Right hindlimb (tissue), 1 donor: Measurements from ENCODE around the gene RNF11.

Experiments
- DNase-seq: peaks from one replicate; pipeline ENCODE4 v3.0.0-alpha.2; 2018

Gene RNF11

DNA sequence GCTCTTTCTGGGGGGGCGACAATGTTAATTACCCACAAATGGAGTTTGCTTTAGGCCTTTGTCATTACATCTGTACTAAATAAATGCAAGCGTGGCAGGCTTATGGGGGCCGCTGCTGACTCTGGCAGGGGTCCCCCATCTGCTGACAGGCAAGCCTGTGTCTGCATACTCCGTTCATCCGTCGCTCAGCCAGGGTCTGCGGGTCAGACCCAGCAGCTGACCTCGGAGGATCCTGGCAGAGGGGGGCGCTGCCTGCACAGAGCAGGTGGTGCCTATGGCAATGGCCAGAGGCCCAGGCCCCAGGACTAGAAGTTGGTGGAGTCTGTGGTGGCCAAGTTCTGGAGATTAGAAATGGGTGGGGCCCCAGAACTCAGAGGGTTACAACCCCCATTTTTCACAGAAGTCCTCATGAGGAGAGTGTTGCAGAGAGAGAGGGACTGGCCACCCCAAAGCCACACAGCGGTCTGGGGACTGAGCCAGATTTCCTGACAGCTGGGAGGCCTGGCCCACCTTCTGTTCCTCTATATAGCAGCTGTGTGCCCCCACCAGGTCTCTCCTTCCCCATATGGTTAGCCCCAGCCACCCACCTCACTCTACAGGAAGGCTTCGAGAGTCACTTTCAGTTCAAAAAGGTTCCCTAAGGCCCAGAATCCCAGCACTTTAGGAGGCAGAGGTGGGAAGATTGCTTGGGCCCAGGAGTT lies 63.3 kb downstream of the RNF11 start:
- DNase-seq: no peak

DNA sequence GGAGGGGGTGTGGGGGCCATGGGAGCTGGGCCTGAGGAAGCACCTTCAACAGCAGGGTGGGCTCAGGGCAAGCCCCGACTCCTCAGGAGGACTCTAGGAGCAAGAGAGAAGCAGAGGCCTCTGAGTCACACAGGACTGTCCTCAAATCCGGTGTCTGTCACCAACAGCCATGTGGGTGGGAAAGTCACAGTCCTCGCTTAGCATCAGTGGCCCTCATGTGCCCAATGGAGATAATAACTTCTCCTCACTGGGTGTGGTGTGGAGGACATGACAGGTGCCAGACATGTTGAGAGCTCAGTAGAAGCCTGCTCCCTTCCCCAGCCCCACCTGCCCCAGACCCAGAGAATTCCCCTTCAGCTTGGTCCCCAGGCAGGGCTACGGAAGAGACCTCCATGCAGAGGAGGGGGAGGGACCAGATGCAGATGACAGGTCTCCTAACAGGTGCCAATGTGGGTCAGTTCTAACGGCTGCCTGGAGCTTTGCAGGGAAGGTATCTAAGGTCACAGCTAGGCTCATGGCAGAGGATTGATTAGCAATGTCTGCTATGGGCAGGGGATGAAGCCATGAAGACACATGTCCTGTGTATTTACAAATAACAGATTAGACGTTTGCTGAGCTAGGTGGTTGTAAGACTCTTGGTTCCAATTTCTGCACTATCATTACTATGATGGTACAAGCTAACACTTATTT lies 64.1 kb downstream of the RNF11 start:
- DNase-seq: no peak

DNA sequence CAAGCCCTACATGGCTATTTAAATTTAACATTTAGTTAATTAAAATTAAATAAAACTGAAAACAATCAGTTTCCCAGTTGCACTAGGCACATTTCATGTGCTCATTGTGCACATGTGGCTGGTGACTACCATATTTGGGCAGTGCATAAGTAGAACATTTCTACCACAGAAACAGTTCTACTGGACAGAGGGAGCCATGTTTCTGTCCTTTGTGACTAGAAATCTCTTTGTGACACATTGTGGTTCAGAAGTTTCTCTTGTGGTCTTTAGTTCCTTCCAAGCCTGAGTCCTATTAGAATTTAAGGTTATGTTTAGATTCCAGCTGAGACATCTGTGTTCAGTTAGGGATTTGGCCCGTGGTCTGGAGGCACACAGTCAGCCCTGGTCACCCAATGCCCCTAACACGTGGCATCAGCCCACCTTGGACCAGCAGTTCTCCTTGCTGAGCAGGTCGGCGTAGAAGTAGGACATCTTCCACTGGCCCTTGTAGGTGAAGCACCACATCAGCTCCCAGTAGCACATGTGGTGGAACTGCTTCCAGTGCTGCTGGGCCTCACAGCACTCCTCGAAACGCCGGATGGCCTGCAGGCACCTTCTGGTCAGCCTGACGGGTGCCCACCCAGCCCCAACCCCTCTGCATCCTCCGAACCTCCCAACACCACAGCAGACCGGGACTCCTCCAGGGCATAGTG lies 65.2 kb downstream of the RNF11 start:
- DNase-seq: no peak

DNA sequence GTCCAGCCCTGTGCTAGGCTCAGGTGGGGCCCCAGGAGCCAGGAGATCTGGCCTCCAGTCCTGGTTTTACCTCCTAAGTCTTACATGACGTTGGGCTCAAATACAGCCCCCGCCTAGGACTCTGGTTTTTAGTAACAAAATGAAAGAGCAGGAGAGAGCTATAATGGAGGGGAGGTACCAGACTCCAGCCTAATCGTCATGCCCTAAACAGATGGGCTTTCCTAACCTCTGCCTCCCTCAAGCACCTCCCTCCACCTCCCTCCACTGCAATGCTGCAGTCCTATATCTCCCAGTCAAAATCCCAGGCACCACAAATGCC lies 65.7 kb downstream of the RNF11 start:
- DNase-seq: no peak

DNA sequence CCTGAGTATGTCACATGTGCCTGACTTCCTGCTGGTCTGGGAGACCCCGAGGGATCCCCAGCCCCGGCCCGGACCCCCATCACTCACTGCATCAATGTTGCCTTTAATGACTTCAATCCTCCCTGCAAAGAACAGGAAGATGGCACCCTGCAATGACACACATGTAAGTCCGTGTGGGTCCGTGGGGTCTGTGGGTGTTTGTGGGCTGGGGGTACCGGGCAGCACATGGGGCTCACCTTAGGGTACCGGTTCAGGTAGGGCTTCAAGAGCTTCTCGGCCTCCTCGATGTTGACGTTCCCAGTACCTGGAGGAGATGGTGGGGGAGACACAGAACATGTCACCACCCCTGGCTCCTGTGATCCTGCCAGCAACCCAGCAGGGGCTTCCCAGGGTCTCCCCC lies 66.2 kb downstream of the RNF11 start:
- no peak for DNase-seq

DNA sequence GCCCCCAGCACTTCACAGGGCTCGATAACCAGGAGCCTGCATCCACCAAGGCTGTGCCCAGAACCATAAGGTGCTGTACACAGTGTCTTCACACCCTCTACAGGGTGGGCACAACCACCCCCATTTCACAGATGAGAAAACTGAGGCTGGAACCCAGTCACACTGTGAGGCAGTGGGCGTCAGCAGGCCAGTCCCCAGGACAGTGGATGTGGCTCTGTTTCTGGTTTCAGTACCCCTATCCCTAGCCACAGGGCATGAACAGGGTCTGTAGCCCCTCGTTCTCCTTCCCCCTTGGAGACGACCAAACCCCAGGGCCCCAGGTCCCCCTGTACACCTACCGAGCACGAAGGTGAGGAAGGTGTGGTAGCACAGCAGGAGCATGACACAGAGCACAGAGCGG lies 66.7 kb downstream of the RNF11 start:
- DNase-seq: no peak

DNA sequence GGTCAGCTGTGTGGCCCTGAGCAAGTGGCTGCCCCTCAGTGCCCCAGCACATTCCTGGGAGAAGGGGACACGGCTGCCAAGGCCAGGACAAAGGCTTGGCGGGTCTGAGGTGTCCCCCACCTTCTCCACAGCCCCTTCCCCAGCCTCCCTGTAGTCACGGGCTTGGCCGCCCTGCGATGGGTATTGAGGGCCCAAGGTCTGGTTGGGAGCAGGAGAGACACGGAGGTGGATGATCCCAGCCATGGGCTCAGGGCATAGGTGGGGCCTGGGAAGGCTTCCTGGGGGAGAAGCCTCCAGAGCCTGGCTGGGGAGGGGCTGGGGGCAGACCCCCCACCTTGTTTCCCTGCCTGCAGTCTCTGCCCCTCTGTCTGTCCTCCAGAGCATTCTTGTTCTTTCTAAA lies 67.2 kb downstream of the RNF11 start:
- DNase-seq: no peak

DNA sequence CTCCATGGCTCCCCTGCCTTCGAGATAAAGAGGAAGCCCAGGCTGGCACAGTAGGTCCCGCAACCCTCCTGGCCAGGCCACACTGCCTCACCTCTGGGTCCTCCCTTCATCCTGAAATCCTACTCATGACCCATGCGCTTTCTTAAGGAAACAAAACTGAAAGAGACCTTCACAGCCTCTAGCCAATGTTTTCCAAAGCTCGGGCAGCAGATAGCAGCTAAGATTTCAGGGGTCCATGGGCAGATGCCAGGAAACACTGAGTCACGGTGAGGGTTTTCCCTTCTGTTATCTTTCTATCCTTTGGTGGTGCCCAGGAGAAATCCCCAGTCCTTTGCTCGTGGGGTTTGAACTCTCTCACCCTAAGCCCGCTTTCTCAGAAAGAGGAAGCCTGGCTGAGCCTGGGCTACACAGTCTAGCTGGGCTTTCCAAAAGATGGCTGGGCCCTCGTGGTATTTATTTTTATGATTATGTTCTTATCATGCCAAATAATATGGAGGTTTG lies 67.7 kb downstream of the RNF11 start:
- DNase-seq: no peak

DNA sequence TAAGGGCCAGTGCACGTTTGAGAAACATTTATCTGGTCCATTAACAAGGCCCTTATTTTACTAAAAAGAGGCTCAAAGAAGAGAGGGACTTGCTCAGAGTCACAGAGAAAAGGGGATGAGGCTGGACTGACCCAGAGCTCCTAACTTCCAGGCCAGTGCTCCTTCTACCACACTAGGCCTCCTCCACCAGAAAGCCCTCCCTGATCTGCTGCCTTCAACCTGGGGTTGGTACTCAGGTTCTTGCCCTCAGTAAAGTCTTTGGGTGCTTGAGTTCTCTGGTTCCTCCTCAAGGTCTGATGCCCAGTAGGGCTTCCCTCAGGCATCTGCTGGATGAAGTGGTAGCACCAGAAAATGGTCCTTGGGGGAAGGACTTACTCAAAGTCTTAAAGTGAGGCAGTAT lies 68.3 kb downstream of the RNF11 start:
- no peak for DNase-seq

DNA sequence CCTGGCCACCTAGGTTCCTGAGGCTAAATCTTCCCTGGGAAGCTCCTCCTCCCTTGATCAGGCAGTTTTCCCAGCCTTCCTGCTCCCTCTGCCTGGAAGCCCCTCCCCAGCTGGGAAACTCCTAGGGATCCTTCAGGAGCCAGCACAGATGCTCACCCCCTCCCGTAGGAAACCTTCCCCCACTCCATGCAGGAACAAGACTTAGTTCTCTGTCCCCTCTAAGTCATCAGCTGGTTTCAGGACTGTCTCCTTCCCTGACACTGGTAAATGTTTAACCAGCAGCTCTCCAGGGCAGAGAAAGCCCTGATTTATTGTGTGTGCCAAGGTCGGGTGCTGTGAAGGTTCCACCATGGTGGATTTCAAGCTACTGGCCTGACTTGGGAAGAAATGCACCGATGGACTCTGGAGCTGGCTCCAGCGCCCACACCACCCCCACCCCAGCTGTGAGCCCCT lies 69.3 kb downstream of the RNF11 start:
- no peak for DNase-seq

DNA sequence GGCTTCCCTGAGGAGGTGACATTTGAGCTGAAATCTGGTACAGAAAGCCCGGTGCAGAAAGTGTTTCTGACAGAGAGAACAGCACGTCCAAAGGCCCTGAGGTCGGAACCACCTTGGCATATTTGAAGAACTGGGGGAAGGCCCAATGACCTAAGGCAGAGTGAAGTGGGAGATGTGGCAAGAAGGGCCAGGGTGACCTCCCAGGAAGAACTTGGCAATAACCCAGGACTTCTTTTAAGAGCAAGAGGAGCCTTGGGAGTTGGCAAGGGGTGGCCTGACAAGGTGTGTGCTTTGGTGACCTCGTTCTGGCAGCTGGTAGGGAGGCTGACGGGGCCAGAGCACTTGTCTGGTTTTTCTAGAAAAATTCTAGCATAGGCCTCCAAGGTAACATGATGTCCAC lies 70.9 kb downstream of the RNF11 start:
- no peak for DNase-seq

DNA sequence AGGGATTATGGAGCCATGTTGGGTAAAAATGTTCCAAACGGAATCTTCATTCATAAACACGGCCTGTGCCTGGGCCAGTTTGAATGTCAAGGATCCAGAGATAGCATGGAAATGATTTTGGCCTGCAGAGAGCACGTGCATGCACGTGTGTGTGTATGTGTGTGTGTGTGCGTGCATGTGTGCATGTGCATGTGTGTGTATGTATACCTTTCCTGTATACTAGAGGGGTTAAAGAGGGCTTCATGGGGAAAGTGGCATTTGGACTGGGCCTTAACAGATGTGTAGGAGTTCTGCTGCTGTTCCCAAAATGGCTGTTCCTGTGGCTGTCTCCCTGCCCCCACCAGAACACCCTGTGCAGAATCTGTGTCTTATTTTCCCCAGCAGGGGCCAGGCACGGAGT lies 72.6 kb downstream of the RNF11 start:
- DNase-seq: no peak

DNA sequence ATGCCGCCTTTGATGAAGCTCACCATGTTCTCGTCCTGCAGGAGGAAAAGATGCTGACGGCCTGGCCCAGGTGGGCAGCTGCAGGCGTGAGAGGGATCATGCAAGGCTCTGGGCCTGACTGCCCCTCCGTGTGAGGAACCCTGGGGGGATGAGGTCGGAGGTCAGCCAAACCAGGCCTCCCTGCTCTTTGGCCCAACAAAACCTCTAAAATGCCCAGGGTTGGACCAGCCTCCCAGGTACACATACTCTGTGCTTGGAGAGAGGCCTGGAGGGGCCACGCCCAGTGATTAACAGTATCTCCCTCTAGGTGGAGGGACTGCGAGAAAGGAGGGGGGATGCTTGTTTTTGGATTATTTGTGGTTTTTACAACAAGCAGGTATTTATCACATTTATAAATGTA lies 73.2 kb downstream of the RNF11 start:
- no peak for DNase-seq

DNA sequence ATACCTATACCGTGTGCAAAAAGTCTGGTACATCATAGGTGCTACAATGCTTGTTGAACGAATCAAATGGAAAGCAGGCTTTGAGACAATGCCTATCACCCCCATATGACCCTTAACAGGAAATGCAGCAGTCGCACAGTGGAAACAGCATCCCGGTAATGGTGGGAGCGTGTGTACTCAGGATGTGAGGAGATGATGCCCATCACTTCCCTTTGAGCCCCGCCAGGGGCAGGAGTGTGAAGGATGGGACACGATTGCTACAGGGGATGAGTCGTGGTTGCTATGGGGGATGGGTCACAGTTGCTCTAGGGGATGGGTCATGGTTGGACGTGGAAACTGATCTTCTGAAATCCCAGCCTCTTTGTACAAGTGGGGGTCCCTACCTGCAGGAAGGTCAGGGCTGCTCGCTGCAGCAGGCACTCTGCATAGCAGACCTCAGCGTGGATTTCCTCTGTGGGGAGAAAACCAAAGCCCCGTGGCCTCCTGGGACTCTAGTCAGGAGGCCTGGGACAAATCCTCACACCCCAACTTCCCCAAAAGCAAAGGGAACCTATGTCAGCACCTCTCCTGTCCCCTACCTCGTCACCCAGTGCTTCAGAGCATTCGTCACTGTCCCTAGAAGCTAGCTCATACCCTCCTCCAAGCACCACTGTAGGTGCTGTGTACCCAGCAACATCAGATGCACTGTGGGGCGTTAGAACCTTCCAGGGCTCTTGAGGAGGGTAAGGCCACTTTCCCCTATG lies 75.0 kb downstream of the RNF11 start:
- no peak for DNase-seq

DNA sequence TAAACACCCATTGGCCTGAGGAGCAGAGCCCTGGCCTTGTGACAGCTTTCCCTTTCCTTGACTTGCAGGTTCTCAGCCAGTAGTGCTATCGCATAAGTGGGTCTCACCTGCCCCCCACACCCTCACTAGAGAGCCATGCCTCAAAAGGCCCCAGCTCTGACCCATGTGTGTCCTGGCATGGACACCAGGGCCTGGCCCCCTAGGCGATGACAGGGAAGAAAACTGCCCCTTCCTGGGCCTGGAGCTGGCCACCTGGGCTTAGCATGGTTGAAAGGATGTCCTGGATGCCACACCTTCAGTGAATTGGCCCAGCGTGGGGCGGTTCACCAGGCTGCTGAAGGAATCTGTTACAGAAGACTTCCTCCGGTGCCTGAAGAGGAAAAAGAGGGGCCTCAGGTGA lies 75.8 kb downstream of the RNF11 start:
- no peak for DNase-seq

DNA sequence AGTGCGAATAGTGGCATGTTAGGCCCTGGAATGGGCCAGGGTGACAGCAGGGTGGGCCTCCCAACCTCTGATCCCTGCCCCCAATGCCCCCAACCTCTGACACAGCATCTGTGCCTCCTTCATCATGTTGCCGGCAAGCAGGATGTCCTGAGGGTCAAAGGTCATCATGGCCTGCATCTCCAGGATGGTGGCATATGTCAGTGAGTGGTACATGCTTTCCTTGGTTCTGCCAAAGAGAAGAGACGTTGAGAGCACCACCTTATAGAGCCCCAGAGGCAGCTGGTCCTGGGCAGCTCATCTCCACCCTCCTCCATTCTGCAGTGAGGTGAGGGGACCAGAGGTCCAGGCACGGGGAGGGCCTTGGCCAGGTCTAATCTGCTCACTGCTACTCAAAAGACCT lies 76.6 kb downstream of the RNF11 start:
- DNase-seq: no peak

DNA sequence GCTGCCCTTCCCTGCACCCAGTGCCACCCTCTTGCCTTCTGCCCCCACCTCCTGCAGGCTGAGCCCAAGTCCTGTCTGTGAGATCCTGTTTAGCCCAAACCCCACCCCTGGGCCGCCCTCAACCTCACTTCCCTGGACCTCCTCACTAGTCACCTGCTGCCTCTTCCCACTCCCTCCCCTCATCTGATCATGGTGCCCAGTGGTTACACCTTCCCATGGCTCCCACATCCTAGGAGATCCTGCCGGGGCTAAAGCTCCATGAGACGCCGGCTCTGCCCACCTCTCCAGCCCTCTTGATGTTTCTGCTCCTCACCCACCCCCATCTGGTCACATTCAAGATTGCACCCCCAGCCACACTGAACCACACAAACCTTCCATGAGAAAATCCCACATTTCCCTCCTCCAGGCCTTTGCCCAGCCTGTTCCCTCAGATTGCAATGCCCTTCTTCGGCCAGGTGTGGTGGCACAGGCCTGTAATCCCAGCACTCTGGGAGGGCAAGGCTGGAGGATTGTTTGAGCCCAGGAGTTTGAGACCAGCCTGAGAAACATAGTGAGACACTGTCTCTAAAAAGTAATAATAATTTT lies 77.3 kb downstream of the RNF11 start:
- DNase-seq: no peak

DNA sequence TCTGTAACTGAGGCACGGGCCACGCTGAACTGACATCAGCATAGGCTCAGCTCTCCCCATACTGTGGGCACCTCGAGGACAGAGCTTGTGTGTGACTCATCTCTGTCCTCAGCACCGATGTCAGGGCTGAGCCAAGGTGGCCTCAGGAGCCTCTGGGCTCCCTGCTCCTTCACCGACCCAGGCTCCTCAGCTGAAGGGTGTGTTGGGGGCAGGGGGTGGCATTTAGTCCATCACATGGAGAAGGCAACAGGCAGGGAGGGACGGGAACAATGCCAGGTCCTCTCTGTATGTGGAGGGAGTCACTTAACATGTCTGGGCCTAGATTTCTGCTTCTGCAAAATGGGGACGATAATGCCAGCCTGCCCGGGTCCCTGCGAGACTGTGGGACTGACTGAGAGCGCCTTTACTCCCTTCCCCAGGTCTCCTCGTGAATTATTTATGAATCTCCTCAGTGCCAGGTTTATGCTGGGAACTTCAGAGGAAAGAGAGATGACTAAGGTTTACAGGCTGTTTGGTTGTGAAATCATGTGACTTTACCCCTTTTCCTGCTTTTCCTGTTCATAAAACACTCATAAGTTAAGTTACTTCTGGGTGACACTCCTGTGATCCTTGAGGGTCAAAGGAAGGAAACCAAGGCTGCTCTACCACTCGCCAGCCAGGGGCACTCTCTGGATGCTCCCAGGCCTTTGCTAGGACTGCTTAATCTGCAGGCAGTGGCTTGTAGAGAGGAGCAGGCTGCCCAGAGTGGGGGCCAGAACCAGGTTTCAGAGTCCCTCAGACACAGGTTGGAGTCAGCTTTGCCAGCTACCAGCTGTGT lies 78.1 kb downstream of the RNF11 start:
- no peak for DNase-seq

DNA sequence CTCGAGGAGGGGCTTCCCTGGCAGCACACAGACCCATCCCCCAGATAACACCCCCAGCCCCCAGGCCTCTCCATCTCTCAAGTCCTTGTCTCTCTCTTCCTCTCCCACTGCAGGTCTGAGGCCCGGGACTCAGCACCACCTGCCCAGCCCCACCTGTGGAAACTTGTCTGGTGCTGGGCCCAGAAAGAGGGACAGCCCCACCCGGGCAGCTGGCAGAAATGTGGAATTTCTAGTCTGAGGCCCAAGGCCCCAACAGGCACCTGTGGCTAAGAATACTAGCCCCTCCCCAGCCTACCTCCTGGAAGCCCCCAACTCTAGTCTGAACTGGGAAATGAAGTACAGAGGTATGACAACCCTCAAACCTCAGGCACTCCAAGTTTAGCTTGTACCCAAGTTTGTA lies 78.9 kb downstream of the RNF11 start:
- no peak for DNase-seq

DNA sequence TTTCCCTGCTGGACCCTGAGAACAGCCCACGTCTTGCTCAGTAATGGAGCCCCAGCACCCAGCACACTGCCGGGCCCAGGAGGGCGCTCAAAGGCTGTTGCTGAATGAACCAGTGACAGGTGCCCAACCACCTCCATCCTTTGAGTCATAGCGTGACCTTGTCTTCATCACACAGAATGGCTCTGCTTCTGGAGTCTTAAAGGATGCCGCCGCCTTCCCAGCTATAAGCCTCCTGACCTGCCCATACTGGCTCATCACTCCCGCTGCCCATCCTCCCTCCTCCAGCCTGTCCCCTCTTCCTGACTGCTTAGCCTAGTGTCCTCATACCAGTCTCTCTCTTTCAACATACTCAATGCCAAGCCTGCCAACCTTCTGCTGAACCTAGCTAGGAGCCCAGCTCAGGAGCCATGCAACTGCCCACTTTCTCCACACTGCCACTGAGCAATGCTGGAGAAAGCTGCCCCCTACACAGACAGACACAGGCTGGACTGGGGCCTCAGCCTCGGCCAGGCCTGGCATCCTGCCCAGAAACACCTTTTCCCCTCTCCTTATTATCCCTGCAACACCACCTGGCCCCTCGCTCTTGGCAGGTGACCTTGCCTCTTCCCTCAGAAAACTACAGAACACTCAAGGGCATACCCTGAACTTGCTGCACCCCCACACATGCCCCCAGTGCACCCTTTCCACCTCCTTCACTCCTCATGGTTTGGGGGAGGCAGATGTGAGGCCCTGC lies 80.2 kb downstream of the RNF11 start:
- no peak for DNase-seq

DNA sequence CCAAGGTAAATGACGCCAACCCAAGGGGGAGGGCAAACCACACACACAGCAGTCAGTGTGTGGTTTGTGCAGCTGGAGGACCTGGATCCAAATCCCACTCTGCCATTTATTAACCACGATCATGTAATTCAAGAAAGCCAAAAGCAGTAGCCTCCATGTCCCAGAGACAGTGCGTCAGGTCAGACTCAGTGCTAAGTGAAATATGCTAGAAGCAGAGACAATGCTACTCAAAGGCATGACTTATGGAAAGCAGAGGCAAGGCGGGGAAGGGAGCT lies 80.7 kb downstream of the RNF11 start:
- DNase-seq: no peak

DNA sequence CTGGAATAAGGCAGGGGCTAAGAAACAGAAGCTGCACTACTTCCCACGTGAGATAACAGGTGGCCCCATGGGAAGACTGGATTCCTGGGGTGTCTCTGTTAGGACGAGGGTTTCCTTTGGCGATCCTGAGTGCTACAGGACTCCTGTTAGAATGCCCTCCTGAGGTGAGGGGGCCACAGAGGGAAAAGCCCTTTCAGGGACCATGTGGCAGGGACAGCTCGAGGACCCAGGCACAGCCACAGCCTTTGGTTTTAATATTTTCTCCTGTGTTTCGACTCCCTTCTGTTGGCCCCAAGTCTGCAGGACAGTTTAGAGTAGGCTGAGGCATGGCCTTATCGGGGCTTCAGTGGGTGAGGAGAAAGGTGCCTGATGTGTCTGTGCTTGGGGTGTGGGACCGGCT lies 81.7 kb downstream of the RNF11 start:
- DNase-seq: no peak
